Liver (tissue), 3 donors: ENCODE results near the gene UFD1.

Source experiments
- ATF3 ChIP-seq: IDR thresholded peaks from 2 replicates; pipeline ENCODE4 v1.6.1; 2016; ENCODE audit warnings: antibody characterized with exemption
- HNF4A ChIP-seq, 2 donors: conservative IDR thresholded peaks; 2 replicates each; pipeline ENCODE4 v1.6.1; 2016; ENCODE audit warnings: antibody characterized with exemption in 2 of 2, mild to moderate bottlenecking in 2 of 2
- JUND ChIP-seq, 2 donors: IDR thresholded peaks; 2 replicates each; pipeline ENCODE4 v1.6.1; 2016; ENCODE audit warnings: antibody characterized with exemption in 2 of 2
- REST ChIP-seq: IDR thresholded peaks from 2 replicates; pipeline ENCODE4 v1.6.1; 2016; ENCODE audit warnings: antibody characterized with exemption, mild to moderate bottlenecking
- TAF1 ChIP-seq: conservative IDR thresholded peaks from 2 replicates; pipeline ENCODE4 v1.6.1; 2016; ENCODE audit warnings: antibody characterized with exemption, mild to moderate bottlenecking
- YY1 ChIP-seq: IDR thresholded peaks from 2 replicates; pipeline ENCODE4 v1.6.1; 2016; ENCODE audit warnings: antibody characterized with exemption, mild to moderate bottlenecking
- TF ChIP-seq, protein P1 (sequence below): fragments of 150-350 bp; IDR thresholded peaks from 2 replicates; pipeline ENCODE4 v1.5.1; 2017; ENCODE audit warnings: improper control_type of control experiment, low read depth, low read length; ENCODE audit not compliant: missing input control
- TF ChIP-seq, protein P2 (sequence below): IDR thresholded peaks from 2 replicates; pipeline ENCODE4 v1.6.1; 2016; ENCODE audit warnings: antibody characterized with exemption
- donor health status: healthy.
- donor health status: healthy.

DNA sequence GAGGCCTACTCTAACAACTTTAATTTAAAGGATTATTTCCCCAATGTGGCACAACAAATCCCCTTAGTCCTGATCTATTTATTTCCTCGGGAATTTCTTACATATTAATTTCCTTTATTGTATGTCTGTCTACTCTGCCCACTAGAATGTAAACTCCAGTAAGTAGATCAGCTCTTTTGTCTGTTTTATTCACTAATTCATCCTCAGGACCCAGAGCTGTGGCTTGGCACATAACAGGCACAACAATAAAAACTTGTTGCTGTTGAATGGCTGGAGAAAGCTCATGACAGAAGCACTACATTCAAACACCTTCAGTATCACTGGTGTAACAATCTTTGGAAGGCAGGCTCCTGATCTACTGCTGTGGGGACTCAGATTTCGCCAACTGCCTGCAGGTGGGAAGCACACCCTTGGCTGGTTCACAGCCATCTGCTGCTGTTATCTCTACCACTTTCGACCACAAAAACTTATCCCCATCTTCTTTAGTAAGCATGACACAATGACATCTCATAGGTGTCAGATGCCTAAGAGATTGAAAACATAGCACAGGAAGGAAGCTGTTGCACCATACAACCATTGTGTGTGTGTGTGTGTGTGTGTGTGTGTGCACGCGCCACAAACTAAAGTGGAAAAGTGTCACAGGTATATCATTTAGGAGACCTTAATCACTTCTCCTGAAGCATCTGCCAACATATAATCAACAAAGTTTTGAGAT lies 59.4 kb downstream of the UFD1 start:
- TF ChIP-seq, protein P1, sequence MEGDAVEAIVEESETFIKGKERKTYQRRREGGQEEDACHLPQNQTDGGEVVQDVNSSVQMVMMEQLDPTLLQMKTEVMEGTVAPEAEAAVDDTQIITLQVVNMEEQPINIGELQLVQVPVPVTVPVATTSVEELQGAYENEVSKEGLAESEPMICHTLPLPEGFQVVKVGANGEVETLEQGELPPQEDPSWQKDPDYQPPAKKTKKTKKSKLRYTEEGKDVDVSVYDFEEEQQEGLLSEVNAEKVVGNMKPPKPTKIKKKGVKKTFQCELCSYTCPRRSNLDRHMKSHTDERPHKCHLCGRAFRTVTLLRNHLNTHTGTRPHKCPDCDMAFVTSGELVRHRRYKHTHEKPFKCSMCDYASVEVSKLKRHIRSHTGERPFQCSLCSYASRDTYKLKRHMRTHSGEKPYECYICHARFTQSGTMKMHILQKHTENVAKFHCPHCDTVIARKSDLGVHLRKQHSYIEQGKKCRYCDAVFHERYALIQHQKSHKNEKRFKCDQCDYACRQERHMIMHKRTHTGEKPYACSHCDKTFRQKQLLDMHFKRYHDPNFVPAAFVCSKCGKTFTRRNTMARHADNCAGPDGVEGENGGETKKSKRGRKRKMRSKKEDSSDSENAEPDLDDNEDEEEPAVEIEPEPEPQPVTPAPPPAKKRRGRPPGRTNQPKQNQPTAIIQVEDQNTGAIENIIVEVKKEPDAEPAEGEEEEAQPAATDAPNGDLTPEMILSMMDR: no peak
- TF ChIP-seq YY1 (no peak), JUND (IDR thresholded peaks at IDR 0.05) (no peak), REST (no peak), ATF3 (no peak), HNF4A (conservative IDR thresholded peaks at IDR 0.05) (no peak), TAF1 (no peak)
- TF ChIP-seq, protein P2, sequence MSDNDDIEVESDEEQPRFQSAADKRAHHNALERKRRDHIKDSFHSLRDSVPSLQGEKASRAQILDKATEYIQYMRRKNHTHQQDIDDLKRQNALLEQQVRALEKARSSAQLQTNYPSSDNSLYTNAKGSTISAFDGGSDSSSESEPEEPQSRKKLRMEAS: no peak
